HG03139 (cell line): Measurements from ENCODE around the gene OGA.
A peak's percentile ranks its signal among the peaks of the same experiment; 100 is the strongest.
"Not testable (repeated sequence)": the region's sequence is repeated elsewhere in the genome, so short reads cannot be mapped to it uniquely, and the experiment has no call there.

Experiments used
- ATAC-seq: cut with Tn5 transposase; IDR thresholded peaks from one replicate; pipeline ENCODE4 v1.9.1; 2021; ENCODE audit not compliant: unreplicated experiment

The OGA gene

DNA sequence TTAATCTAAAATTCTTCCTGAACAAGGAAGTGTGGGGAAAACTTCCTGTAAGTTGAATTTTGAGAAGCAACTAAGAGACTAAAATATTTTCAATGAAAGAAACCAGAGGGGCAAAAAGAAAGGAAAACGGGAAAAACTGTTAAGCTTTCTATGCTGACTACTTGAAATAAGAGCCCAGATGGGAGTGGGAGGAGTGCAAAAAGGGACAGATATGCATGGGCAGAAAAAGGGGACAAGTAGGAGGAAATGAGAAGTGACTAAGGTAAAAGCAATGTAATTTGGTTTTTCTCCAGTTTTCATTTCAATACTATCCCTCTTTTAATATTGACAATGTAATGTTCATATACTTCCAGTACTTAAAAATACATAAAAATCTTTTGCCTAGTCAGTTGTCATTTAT, 11.1 kb downstream of the OGA start:
- ATAC-seq, result no peak

GRCh38 chr10:101803511-101803910, 14.7 kb downstream of the OGA start:
- no peak for ATAC-seq

- ATAC-seq, result no peak
Measured at GRCh38 chr10:101797403-101798059, 20.7 kb downstream of the OGA start.

- no peak for ATAC-seq
Measured at GRCh38 chr10:101793526-101793925, 24.7 kb downstream of the OGA start.

- no peak for ATAC-seq
Measured at GRCh38 chr10:101789686-101790085, 28.6 kb downstream of the OGA start.

DNA sequence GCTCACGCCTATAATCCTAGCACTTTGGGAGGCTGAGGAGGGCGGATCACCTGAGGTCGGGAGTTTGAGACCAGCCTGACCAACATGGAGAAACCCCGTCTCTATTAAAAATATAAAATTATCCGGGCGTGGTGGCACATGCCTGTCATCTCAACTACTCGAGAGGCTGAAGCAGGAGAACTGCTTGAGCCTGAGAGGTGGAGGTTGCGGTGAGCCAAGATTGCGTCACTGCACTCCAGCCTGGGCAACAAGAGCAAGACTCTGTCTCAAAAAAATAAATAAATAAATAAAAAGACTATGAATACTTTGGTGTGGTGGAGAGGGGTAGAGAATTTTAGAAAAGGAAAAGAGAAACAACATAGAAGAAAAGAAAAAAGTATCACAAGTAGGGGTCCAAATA, 29.0 kb downstream of the OGA start:
- not testable (repeated sequence) for ATAC-seq

- no peak for ATAC-seq
Measured at GRCh38 chr10:101785801-101786200, 32.4 kb downstream of the OGA start.

DNA sequence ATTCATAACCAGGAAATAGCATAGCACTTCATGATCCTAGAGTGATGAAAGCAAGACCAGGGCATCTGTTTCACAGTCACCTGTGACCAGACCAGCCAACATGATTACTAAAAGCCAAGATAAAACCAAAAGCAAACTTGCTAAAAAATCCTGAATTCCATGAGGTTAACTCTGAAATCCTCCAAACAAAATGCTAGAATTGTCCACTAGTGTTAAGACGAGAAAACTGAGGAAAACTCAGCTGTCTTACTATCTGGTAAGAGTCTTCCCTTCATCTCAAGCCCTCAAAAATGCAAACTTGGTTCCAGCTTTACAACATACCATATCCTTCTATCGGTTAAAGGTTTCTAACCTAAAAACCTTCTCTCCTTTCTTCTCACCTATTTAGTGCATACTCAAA, 33.7 kb downstream of the OGA start:
- no peak for ATAC-seq

DNA sequence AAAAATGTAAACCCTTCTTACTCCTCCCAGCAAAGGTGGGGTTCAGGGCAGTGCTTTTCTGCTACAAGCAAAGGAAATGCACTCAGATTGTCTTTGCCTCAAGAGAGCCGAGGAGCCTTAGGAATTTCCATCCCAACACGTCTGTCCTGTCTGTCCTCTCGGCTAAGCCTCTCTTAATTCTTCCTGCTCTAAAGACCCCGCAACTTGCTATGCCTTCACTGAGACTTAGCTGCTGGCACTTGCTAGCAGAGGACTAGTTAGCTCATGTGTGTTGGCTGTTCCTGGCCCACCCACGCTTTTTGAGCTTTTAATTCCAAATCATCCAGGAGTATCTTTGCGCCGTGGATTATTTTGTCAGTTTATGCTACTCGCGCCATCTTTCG, 34.5 kb downstream of the OGA start:
- no peak for ATAC-seq

GRCh38 chr10:101782811-101783735, 35.2 kb downstream of the OGA start, which contains the start of gene NPM3:
TSS of gene NPM3 (minus strand) at chr10:101783446. CDS start at chr10:101783390, 56 bp downstream.
- ATAC-seq, result peak; percentile 47

- no peak for ATAC-seq
Measured at GRCh38 chr10:101781984-101782810, 36.0 kb downstream of the OGA start.

- no peak for ATAC-seq
Measured at GRCh38 chr10:101781655-101781983, 36.6 kb downstream of the OGA start.

DNA sequence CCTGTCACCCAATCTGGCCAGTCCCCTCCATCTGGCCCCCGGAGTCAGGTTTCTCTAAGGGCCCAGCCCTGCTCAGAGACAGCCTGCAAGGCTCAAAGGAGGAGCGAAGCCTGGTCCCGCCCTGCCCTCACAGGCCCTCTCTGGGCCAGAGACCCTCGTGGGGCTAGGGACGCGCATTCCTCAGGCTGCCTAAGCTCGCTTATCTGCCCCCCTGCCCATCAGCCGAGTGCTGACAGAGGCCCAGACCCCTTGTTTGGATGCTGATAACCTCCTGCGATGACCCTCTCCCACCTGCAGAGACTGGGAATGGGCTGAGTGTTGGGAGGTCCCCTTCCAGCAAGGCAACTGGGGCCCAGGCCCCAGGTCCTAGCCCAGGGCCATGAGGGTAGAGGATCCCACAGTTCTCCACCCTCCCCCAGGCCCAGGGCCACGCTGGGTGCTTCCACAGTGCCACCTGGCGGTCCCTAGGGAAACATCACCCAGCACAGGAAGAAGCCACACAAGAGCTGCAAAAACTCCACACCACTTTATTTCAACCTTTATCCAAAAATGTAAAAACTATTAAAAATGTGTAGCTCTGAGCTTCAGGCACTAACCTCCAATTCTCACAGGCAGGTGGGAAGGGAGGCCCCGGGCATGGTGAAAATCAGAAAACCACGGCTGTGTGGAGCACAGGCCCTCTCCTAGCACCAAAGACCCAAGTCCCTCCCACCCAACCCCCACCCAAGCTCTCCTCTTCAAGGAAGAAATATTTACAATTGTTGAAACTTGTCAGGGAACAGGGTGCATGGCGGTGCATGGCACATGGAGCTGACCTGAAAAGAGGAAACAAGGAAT, 37.2 kb downstream of the OGA start:
- no peak for ATAC-seq

DNA sequence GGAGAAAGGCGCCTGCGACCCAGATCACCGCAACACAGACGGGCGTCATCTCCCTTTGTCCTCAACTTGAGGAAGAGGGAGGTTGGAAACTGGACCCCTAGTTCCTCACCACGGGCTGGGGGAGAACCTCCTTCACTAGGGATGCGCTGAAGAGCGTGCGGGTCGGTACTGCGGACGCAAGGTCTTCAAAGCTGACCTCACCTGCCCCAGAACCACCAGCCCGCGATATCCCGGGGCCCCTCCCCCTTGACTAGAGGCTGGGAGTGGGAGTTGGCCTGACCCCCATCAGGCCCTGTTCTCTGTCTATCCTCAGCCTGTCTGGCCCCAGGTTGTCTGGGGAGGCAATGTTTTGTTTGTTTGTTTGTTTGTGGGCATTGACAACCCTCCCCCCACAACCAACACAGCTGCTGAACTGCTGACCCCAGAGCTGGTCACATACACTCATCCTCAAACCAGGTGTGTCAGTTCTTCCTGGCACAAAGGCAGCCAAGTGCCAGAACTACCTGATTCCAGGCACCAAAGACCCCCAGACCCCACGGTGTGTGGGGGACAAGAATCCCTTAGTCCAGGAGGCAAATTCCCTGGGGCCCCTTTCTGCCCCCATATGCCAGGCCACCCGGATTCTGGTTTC, 37.9 kb downstream of the OGA start:
- ATAC-seq, result no peak

DNA sequence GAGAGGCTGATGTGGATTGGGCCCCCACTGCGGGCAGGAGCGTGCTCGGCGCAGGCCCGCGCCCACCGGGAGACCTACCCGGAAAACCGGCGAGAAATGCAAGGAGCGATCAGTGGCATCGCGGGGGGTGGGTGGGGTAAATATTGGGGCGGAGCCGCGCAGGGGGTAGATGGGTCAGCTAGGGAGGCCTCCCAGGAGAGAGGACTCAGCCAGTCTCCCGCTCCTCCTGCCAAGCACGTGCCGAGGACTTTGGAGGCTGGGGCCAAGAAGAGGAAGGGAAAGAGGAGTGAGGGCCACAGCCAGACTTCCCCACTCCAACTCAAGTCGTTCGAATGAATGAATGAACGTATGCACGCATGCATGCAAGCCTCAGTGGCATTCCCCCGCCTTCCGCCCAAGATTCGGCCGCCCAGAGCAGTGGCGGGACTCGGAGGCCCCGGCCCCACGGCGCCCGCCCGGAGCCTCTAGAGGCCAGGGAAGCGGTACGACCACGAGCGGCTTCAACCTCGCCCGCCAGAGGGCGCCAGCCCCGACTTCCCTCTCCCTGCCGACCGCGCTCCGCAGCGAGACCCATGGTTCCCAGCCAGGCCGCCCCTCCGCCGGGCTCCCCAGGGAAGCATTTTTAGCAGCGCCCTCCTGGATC, 38.6 kb downstream of the OGA start:
- no peak for ATAC-seq

- ATAC-seq, result no peak
Measured at GRCh38 chr10:101778781-101779543, 39.3 kb downstream of the OGA start.

- ATAC-seq, result no peak
Measured at GRCh38 chr10:101778151-101778780, 40.0 kb downstream of the OGA start.

GRCh38 chr10:101777619-101778145, 40.6 kb downstream of the OGA start:
- no peak for ATAC-seq
